HG03159 (cell line): ENCODE measurements around the gene MOBP.
"Not testable (repeated sequence)": the region's sequence is repeated elsewhere in the genome, so short reads cannot be mapped to it uniquely, and the experiment has no call there.

Experiments used
- ATAC-seq: cut with Tn5 transposase; IDR thresholded peaks from one replicate; pipeline ENCODE4 v1.9.1; 2021; ENCODE audit warnings: mild to moderate bottlenecking, moderate library complexity; ENCODE audit not compliant: unreplicated experiment

The MOBP gene

DNA sequence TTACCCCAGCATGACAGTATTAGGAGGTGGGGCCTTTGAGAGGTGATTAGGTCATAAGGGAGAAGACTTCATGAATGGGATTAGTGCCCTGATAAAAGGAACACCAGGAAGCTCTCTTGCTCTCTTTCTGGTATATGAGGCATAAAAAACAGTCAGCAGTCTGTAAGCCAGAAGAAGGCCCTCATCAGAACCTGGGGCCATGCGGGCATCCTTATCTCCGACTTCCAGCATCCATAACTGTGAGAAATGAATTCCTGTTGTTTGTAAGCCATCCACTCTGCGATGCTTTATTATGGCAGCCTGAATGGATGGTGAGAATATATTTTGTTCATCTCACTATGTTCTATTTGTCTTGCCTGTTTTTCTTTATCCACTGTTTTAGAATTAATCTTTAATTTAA is 17.7 kb upstream of the MOBP start:
- no peak for ATAC-seq

DNA sequence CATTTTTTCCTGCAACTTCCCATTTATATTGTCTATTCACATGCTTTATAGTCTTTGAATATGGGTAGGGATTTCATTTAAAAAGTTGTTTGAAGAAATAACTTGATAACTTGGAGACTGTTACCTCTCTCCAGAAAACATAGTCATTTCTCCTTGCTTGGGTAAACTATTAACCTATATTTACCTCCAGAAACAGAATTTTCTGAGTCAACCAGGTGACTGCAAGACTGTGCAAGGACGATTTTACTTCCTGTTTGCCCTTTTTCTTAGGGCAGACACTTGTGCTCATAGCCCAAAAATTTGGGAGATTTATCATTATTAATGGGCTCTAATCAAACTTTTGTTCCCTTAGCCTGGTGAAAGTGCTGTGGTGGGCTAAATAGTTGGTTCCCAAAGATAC is 14.3 kb upstream of the MOBP start:
- no peak for ATAC-seq

DNA sequence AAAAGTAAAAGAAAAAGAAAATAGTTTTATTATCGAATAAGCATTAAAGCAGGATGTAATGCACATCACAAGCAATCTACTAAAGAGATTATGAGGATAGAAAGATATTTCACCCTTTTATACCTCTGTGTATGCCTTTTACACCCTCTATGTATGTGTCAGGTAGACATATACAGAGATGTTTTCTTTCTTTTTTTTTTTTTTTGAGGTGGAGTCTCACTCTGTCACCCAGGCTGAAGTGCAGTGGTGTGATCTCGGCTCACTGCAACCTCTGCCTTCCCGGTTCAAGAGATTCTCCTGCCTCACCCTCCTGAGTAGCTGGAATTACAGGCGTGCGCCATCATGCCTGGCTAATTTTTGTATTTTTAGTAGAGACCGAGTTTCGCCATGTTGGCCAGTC is 13.6 kb upstream of the MOBP start:
- not testable (repeated sequence) for ATAC-seq

DNA sequence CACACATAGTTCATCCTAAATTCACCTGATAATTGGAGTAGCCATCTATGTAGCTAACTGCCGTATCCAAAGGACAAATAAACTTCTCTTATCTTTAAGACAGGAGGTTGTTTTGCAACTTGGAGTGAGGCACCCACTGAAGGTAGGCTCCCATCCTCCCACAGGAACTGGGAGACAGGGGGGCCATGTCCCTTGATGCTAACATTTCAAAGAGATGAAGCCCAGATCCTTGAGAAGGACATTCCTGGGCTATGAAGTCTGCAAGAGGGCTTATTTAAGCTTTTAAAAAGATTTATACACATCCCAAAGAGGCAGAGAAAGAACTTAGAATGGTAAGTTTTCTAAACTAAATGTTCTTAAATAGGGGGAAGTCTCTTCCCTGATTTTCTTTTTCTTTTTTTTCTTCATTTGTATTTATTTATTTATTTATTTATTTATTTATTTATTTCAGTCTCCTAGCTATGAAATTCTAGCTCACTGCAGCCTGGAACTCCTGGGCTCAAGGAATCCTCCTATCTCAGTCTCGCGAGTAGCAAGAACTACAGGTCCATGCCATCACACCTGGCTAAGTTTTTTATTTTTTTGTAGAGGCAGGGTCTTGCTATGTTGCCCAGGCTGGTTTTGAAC is 12.8 kb upstream of the MOBP start:
- no peak for ATAC-seq

DNA sequence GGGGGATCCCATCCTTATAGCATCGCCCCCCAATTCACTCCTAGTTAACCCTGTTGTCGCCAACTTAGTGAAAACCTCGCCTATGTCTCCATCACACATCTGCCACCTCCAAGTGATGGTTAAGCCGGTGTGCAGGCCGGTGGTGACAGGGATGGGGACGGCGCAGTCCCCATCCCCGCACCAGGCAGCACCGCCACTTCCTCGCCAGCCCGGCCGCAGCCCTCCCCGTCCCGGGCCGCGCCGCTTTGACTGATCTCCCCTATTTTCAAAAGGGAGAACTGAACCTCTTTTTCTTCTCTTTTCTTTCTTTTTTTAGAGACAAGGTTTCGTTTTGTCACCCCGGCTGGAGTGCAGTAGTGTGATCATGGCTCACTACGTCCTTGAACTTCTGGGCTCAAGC is 11.3 kb upstream of the MOBP start:
- no peak for ATAC-seq

DNA sequence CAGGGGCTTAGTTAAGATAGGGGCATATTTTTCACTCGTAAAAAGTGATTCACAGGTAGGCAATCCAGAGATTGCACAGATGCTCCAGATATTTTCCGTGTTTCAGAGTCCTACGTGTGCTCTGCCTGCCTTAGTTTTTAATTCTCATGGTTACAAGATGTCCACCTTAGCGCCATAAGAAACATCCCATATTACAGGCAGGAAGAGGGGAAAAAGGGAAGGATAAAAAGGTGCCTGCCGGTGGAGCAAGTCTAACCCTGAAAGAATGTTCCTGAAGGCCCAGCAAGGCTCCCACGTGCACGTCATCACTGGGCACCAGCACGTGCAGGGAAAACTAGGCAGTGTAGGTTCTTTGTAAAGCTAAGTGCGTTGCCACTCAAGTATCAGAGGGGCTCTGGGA is 10.1 kb upstream of the MOBP start:
- no peak for ATAC-seq

DNA sequence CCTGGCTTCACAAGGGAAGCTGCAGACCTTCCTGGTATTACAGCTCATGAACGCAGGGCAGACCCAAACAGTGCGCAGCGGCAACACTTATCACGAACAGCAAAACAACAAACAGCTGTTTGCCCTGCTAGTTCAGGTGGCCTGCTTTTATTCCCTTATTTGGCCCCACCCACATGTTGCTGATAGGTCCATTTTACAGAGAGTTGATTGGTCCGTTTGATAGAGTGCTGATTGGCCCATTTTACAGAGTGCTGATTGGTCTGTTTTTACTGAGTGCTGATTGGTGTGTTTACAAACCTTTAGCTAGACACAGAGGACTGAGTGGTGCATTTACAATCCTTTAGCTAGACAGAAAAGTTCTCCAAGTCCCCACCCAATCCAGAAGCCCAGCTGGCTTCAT is 8.9 kb upstream of the MOBP start:
- not testable (repeated sequence) for ATAC-seq

DNA sequence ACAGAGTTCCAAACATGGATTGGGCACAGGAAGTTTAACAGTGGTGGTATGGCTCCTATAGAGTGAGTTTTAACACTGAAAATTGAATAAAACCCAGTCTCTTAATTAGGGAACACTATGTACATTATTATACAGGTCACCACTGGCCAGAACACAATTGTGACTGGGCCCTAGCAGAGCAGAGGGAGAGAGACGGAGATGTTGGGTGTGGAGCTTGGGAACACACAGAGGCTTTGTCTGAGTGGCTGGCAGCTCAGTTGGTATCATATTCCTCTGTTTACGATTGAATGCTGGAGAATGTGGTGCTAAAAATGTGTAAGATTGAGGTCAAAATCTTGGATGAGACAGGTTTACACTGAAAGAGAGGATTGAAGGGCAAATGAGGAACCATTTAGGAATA is 6.8 kb upstream of the MOBP start:
- no peak for ATAC-seq

DNA sequence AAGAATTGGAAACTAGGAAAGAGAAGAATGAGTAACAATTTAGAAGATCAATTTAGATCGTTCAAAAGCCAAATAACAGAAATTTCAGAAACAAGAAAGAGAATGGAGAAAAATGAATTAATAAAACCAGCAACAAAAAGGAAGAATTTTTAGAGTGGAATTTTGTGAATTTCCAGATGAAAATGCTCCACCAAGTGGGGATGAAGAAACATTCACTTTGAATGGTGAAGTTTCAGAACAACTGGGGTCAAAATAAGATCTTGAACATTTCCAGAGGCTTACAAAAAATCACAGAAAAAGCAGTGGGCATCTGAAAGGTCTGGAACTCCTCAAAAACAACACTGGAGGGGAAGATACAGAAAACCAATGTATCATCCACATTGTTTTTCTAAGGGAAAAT is 4.2 kb upstream of the MOBP start:
- ATAC-seq: no peak

DNA sequence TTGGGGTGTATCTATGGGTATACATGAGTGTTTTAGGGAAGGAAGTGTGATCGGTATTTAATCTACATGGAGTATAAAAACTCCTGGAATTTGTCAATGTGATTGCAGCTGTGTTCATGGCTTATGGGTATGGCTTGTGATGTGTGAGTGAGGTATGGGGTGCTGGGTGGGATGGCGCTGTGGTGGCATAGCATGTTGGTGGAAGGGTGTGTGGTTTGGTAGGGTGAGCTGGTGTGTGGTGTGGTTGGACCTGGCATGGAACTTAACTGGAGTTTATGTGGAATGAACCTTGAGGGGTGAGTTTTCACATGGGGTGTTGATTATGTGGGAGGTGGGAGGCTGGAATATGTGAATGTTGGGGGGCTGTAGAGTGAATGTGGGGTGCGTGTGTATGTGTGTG is 492 bp upstream of the MOBP start:
- ATAC-seq: no peak

DNA sequence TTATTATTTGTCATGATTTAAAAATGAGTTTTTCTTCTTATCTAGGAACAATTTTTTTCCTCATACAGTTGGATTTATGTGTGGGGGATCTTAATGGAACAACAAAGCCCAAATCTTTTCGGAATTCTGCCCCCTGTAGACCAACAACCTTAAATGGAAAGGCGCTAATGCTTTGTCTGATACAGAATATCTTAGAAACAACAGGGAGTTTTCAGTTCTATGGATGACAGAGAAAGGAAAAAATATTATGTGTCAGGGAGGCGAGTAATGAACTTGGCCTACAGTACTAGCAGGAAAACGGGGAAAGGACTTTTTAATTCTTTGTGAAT is 592 bp downstream of the MOBP start:
- no peak for ATAC-seq

DNA sequence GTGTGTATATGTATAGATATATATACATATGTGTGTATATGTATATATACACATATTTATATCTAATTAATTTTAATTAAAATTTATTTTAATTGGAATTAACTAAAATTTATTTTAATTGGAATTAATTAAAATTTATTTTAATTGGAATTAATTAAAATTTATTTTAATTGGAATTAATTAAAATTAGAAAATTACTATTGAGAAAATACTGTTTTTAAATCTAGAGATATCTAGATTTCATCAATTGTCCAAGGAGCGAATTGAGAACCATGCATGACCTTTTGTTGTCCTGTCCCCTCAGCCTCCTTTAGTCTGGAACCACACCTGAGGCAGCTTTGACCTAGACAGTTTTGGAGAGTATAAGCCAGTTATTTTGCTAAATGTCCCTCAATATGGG is 1.8 kb downstream of the MOBP start:
- ATAC-seq: no peak

DNA sequence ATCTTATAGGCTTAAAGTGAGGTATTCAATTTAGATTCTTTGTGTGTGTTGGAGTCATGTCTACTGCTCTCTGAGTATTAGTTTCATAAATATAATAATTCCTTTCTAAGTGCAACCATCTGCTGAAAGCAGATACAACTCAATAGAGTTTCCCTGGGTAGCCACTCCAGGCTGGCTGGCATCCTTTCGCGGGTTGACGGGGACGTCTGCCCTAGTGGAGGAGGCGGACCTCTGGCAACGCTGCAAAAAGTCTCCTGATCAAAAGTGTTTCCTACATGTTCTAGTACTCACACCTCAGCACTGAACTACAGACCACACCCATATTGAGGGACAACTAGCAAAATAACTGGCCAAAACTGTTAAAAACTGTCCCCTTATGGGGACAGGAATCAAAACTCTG is 2.5 kb downstream of the MOBP start:
- no peak for ATAC-seq

DNA sequence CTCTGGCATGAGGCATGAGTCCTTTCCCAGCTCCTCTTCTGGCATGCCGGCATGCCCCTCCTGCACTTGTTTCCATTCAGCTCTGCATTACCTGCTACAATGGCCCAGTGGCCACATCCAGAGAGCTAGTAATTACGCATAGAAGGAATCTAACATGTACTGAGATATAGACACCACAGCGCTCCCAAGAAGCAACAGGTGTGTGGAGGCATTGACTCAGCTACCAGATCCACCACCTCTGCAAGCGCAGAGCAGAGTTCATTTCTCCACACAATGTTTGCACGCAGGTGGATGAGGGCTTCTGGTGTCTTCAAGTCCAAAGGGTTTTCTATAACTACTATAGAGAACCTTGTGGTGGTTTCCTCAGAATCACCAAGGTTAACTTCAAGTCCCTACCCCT is 4.2 kb downstream of the MOBP start:
- ATAC-seq: no peak

DNA sequence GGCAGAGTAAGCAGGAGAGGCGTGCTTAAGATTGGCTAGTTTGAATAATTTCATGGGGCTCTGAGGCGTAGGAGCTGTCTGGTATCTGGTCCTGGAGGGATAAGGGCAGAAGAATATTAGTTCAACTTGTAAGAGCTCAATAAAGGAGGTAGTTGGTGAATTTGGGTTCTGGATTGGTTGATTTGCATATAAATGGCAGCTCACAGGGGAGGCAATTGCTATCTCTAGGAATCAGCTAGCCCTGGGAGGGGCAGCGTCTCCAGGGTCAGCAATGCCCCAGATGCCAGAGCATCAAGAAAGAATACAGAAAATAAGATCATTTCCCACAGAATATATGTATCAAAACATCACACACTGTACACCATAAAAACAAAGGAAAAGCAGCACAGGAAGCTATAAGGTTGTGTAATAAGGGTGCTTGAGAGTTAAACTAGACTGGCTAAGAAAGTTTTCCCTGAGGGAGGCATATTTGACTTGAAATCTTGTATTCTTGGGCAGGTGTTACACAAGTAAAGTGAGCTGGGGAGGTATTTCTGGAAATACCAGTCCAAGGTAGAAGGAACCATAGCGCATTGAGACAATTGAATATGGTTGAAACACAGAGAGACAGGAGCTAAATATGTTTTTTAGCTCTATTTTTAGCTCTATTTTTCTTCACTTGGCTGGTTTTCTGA is 6.1 kb downstream of the MOBP start:
- no peak for ATAC-seq

DNA sequence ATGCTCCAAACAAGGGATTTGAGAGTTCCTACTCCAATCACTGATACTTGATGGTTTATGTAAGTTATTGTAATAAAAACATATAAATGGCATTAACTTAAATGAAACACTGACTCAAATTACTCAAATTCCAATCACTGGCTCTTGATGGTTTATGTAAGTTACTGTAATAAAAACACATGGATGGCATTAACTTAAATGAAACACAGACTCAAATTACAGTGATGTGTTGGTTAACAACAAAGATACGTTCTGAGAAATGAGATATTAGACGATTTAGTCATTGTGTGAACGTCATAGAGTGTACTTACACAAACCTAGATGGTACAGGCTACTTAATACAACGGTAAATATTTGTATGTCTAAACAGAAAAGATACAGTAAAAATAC is 6.6 kb downstream of the MOBP start:
- no peak for ATAC-seq

DNA sequence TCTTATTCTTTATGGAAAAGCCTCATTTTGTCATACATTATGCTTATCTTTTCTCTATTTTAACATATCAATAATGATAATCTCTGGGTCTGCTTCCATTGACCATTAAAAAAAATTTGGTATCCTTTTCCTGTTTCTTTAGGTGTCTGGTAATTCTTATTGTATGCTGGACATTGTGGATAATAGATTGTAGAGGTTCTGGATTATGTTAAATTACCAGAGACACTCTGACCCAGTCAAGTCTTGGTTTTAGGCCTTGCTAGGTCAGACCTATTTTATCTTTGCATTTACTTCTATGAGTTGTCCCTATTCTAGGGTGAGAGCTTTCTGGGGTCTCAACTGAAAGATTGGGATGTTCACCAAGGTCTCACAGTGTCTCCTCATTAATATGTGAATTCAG is 9.3 kb downstream of the MOBP start:
- ATAC-seq: no peak

DNA sequence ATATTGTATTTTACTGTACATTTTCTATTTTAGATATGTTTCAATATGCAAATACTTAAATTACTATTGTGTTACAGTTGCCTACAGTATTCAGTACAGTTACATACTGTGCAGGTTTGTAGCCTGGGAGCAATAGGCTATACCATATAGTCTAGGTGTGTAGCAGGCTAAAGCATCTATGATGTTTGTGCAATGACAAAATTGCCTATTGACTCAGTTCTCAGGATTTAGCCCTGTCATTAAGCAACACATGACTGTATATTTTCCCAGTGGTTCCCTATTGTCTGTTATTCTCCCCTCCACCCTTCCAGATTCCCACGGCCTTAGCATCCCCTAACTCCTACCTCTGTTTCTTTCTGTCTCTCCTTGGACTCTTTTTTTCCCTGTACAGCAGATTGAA is 10.7 kb downstream of the MOBP start:
- no peak for ATAC-seq

DNA sequence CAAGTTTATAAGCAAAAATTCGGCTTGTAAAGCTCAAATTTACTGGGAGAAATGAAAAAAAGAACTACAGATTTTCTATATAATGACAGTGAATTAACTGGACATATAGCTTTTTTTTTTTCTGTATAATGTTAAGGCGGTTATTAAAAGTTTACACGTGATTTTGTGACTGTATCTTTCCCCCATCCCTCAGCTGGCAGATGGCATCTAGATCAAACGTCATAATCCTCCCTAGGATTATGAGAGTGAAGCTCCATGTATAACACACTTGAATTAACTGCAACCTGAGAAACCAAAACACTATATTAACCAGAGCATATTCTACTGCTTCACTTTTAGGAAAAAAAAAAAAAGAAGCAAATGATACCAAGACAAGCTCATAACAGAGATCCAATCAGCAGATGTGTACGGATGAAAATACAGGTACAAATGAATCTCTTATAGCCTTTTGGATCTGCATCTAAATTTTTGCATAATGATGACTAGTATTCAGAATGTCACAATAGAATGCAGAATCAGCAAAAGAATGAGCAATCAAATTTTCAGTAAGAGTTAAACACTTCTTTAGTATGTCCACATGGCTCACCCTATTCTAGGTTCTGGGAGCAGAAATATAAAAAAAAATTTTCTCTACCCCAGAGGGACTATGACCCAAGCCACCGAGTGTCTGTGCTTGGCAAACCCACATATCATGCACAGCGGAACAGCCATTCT is 12.4 kb downstream of the MOBP start:
- ATAC-seq: no peak

DNA sequence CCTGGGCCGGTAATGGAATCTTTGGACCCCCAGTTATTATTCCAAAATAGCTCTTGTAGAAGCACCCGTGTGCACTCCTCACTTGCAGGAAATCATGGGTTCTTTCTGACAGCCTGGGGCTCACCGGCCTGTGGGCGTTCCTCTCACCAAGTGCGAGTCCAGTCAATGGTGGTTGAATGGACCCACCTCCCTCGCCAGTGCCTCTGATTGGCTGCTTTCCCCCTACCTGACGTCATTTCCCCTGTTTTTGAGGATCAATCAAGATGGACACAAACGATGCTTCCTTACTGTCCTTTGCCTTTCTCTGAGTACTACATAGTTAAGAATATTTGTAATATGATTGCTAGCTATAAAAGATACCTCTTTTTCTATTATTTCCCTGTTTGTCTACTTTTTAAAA is 18.1 kb downstream of the MOBP start:
- ATAC-seq: no peak

DNA sequence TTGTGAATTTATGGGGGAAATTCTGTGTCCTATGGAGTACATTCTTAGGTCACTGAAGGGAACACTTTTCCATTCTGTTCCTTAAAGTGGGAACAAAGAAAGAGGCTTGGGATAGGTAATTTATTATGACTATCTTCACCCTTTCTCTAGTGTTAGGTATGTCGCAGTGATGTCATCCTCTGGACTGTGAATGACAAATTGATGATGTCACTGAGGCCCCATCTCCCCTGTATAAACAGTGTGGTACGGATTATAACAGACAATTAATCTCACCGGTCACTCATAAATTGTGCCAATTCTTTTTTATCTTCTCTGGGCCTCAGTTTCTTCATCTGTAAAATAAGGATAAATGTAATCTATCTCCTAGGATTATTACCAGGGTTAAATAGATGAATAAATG is 23.5 kb downstream of the MOBP start:
- ATAC-seq: no peak

DNA sequence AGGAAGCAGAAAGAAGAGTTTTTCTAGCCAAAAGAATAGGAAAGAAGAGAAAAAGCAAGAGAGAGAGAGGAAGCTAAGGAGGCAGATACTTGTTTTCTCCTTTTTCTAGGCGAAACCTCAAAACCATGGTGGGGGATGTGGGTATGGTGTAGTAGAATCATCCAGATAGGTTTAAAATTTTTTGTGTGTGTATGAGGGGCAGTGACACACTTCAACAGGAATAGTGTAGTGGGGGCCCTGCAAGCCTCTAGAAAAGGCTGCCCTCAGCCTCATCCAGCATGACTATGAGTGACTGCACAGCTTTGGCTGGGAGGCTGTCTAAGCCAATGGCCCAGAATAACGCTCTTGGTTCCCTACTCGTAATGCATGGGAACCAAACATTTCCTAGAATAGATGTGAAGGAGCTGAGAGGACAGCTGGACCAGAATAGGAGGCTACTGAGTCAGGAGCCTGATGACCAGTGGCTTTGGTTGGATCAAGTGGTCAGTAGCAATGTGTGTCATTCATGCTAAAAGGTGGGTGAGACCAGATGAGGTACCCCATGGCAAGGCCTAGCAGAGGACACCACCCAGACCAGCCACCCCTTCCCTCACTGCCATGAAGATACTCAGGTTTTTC is 24.4 kb downstream of the MOBP start:
- no peak for ATAC-seq
